Nephron progenitor cell (in vitro differentiated cells): Measurements from ENCODE around the gene TCEANC2.

Experiments
- DNase-seq: peaks from one replicate; pipeline ENCODE4 v3.0.0; 2021
- H3K27ac Mint-ChIP-seq: 2 replicates; pipeline ENCODE4 v1.8.0; 2021; ENCODE audit warnings: mild to moderate bottlenecking, moderate library complexity, mixed read lengths
- H3K27me3 Mint-ChIP-seq: 2 replicates; pipeline ENCODE4 v1.8.0; 2021; ENCODE audit warnings: mild to moderate bottlenecking, low read depth, mixed read lengths; ENCODE audit not compliant: poor library complexity
- H3K36me3 Mint-ChIP-seq: 2 replicates; pipeline ENCODE4 v1.8.0; 2021; ENCODE audit warnings: low read depth, mixed read lengths
- H3K4me1 Mint-ChIP-seq: 2 replicates; pipeline ENCODE4 v1.8.0; 2021; ENCODE audit warnings: mixed read lengths
- H3K4me3 Mint-ChIP-seq: 2 replicates; pipeline ENCODE4 v1.8.0; 2021; ENCODE audit warnings: mild to moderate bottlenecking, moderate library complexity, mixed read lengths
- H3K9me3 Mint-ChIP-seq: 2 replicates; pipeline ENCODE4 v1.8.0; 2021; ENCODE audit warnings: mild to moderate bottlenecking, moderate library complexity, mixed read lengths
- CTCF ChIP-seq: fragments of 200-600 bp; sonication (generic); IDR thresholded peaks from 2 replicates; pipeline ENCODE4 v1.5.0; 2021; ENCODE audit warnings: antibody characterized with exemption

The TCEANC2 gene

GRCh38 chr1:54132495-54132894 lies 79.1 kb downstream of the TCEANC2 start:
- no peaks in the 10 kb centered on the region for H3K9me3 Mint-ChIP-seq
- no peak for DNase-seq
- H3K27me3 Mint-ChIP-seq = peaks cover 36% of the 10 kb centered on the region
- no peak overlapping the region for H3K4me3 Mint-ChIP-seq
- TF ChIP-seq CTCF = no peak
- no peak overlapping the region for H3K27ac Mint-ChIP-seq
- no peaks in the 10 kb centered on the region for H3K36me3 Mint-ChIP-seq
- peaks cover 37% of the 10 kb centered on the region for H3K4me1 Mint-ChIP-seq

- no peak overlapping the region for H3K27ac Mint-ChIP-seq
Measured at GRCh38 chr1:54134295-54134694, 80.9 kb downstream of the TCEANC2 start.

GRCh38 chr1:54135436-54136120 lies 82.2 kb downstream of the TCEANC2 start:
- no peak for DNase-seq
- Mint-ChIP-seq H3K4me3 (peak overlapping the region; percentile 58), H3K27me3 (peaks cover 23% of the 10 kb centered on the region), H3K36me3 (no peaks in the 10 kb centered on the region), H3K27ac (peak overlapping the region; percentile 71), H3K9me3 (no peaks in the 10 kb centered on the region), H3K4me1 (peaks cover 47% of the 10 kb centered on the region)
- TF ChIP-seq CTCF = no peak

More at GRCh38 chr1:54134295-54134694, 80.9 kb downstream of the TCEANC2 start:
- no peak for DNase-seq
- Mint-ChIP-seq H3K36me3 (no peaks in the 10 kb centered on the region), H3K27me3 (peaks cover 20% of the 10 kb centered on the region), H3K4me3 (no peak overlapping the region), H3K9me3 (no peaks in the 10 kb centered on the region), H3K4me1 (peaks cover 47% of the 10 kb centered on the region)
- no peak for TF ChIP-seq CTCF

- H3K4me3 Mint-ChIP-seq = peak overlapping the region; percentile 58
- no peak for TF ChIP-seq CTCF
- no peak for DNase-seq
- H3K27ac Mint-ChIP-seq = peak overlapping the region; percentile 71
- no peaks in the 10 kb centered on the region for H3K9me3 Mint-ChIP-seq
- H3K36me3 Mint-ChIP-seq = no peaks in the 10 kb centered on the region
- H3K4me1 Mint-ChIP-seq = peaks cover 47% of the 10 kb centered on the region
- H3K27me3 Mint-ChIP-seq = peaks cover 17% of the 10 kb centered on the region
Measured at GRCh38 chr1:54136269-54136896, 83.0 kb downstream of the TCEANC2 start.

GRCh38 chr1:54136963-54137533 lies 83.6 kb downstream of the TCEANC2 start:
- peaks cover 54% of the 10 kb centered on the region for H3K4me1 Mint-ChIP-seq
- no peak for DNase-seq
- TF ChIP-seq CTCF = no peak
- H3K27me3 Mint-ChIP-seq = peaks cover 19% of the 10 kb centered on the region
- H3K36me3 Mint-ChIP-seq = no peaks in the 10 kb centered on the region
- H3K4me3 Mint-ChIP-seq = peak overlapping the region; percentile 16
- peak overlapping the region; percentile 85 for H3K27ac Mint-ChIP-seq
- no peaks in the 10 kb centered on the region for H3K9me3 Mint-ChIP-seq
